GM10248 (cell line): Measurements from ENCODE around the gene PLOD3.

Experiments
- CTCF ChIA-PET: fragments of 300-600 bp; sonication (Branson Sonifier 250); formaldehyde crosslinking; extraction: SDS; loops from one replicate; lab custom pipeline; 2021; ENCODE audit warnings: antibody characterized with exemption; lab: Yijun Ruan, JAX
- POLR2A ChIA-PET: fragments of 350-650 bp; sonication (Branson Sonifier 250); formaldehyde crosslinking; extraction: SDS; loops from one replicate; lab custom pipeline; 2020; ENCODE audit warnings: antibody characterized with exemption; lab: Yijun Ruan, JAX
- DNase-seq: peaks from one replicate; pipeline ENCODE4 v3.0.0; 2012; ENCODE audit errors: extremely low spot score
- TF ChIP-seq, protein P1 (sequence below): IDR thresholded peaks from 2 replicates; pipeline ENCODE4 v1.5.1; 2012; ENCODE audit warnings: mild to moderate bottlenecking, low read depth; ENCODE audit errors: extremely low read depth, missing control alignments, control extremely low read depth

PLOD3 gene

DNA sequence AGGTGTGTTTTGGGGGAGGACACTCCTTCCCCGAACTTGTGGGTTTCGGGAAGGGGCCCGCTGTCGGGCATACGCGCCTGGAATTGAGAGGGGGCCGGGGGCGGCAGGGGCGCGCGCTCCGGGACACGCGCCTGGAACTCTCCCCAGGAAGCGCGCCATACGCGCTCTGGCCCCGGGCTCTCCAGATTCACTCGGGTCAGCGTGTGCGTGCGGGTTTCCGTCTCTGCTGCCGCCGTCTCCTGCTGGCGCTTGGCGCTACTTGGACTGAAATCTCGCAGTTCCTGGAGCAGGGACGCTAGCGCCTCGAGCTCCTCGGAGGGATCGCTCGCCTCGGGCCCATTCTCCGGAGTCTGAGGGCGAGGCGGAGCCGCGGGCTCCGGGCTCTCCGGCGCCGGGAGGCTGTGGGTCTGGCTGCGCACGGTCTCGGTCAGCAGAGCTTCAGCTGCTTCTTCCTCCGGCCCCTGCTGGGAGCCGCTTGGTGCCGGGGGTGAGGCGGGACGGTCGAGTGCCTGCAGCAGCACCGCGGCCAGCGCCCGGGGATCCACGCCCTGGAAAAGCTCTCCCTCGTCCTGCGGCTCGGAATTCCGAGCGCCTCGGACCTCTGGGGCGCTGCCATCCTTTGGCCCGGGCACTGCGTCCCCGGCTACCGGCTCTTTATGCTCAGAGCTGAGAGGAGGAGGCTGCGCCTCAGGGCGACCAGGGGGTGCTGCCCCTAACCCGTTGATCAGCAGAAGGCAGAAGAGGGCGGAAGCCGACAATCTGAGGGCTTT lies 53.1 kb downstream of the PLOD3 start:
- ChIA-PET CTCF (interaction anchor here (1.6 kb wide), 1 partner anchor 28 kb away, joined by 7 read pairs; no protein-coding TSS in a partner anchor), POLR2A (no interaction called here)
- DNase-seq: no peak

DNA sequence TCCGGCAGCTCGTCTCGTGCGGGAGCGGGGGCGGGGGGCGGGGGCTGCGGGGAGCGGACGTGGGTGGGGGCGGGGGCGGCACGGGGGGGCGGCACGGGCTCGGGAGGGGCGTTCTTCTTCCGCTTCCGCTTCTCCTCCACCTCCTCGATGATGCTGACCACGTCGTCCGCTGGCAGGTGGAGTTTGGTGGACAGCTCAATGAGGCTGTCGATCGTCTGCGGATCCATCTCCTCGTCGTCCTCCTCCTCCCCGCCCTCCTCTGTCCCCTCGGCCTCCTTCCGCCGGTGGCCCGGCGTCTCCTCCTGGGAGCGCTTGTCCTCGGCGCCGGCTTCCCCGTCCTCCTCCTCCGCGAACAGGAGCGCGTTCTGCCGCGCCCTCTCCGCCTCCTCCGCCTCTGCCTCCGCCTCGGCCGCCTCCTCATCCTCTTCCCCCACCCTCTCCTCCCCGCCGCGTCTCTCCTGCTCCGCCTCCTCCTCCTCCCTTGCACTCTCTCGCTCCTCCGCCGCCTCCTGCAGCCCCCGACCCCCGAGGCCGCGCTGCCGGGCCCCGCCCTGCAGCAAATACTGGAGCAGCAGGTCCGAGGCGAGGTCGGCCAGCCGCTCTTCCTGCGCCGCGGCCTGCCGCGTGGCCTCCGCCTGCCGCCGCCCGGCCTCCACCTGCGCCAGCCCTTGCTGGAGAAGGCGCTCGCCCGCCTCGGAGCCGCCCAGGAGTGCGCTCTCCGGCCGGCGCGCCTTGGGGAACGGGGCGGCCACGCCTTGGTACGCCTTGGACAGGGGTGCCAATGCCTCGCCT lies 53.9 kb downstream of the PLOD3 start:
- DNase-seq: no peak
- ChIA-PET CTCF (interaction anchor here (1.4 to 5.1 kb wide), 2 partner anchors 20 to 29 kb away, joined by 3 to 21 read pairs; no protein-coding TSS in a partner anchor), POLR2A (no interaction called here)
- TF ChIP-seq, protein P1, sequence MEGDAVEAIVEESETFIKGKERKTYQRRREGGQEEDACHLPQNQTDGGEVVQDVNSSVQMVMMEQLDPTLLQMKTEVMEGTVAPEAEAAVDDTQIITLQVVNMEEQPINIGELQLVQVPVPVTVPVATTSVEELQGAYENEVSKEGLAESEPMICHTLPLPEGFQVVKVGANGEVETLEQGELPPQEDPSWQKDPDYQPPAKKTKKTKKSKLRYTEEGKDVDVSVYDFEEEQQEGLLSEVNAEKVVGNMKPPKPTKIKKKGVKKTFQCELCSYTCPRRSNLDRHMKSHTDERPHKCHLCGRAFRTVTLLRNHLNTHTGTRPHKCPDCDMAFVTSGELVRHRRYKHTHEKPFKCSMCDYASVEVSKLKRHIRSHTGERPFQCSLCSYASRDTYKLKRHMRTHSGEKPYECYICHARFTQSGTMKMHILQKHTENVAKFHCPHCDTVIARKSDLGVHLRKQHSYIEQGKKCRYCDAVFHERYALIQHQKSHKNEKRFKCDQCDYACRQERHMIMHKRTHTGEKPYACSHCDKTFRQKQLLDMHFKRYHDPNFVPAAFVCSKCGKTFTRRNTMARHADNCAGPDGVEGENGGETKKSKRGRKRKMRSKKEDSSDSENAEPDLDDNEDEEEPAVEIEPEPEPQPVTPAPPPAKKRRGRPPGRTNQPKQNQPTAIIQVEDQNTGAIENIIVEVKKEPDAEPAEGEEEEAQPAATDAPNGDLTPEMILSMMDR: no peak

More for the DNA sequence above, 53.1 kb downstream of the PLOD3 start:
- TF ChIP-seq, protein P1: no peak

DNA sequence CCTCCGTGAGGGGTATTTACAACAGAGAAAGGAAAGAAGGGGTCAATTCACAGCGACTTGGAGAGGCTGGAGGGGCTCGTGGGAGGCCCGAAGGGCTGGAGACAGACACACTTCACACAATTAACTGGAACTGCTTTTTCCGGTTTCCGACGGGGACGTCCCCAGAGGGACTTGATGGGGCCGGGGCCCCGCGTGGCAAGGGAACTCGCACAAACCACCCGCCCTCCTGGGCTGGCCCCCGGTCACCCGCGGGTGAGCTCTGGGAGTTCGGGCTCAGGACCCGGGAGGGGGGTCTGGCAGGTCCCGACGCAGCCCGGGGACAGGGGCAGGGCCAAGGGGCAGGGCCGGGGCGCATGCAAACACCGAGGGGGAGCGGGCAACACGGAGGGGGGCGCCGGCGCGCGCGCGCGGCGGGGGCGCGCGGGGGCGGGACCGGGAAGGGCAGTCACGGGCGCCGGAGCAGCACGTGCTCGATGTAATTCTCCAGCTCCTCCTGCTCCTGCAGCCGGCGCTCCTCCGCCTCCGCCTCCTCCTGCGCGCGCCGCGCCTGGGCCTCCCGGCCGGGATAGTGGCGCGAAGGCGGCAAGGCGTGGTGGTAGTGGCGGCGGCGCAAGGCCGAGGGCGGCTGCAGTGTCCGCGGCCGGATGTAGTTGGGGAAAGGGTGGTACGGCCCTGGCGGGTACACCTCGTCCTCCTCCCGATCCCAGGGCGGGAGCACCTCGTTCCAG lies 54.7 kb downstream of the PLOD3 start:
- TF ChIP-seq, protein P1: no peak
- POLR2A ChIA-PET: interaction anchor here (0.6 kb wide), 1 partner anchor 19 kb away, joined by 4 read pairs; no protein-coding TSS in a partner anchor
- CTCF ChIA-PET: interaction anchor here (1.0 to 5.1 kb wide), 3 partner anchors 15 to 30 kb away, joined by 3 to 21 read pairs (median 3); no protein-coding TSS in a partner anchor
- no peak for DNase-seq

DNA sequence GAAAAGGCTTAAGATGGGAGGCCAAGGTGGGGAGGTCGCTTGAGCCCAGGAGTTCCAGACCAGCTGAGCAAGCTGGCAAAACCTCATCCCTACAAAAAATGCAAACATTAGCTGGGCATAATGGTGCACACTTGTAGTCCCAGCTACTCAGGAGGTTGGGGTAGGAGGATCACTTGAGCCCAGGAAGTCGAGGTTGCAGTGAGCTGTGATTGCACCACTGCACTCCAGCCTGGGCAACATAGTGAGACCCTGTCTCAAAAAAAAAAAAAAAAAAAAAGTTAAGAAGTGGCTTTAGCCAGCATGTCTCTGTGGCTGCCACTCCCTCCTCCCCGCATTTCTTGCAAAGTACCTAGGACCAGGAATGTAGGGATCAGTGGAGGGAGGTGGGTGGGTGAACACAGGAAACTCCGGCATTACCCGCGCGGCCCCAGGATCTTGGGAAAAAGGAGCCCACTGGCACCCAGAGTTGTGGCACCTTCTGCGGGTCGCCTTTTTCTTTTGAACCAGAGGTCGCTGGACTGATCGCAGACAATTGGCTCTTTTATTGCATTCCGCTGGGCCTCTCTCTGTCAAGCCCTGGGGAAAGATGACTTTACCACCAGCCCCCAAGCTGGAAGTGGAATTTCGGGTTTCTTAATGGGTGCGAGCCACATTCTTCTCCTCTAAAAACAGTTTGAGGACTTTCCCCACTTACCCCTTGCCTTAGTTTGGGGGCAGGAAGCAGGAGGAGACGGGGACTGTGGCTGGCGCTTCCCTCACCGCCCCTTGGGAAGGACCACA lies 55.5 kb downstream of the PLOD3 start:
- no peak for DNase-seq
- ChIA-PET CTCF (interaction anchor here (1.0 to 5.1 kb wide), 4 partner anchors 14 to 31 kb away, joined by 3 to 21 read pairs (median 4); no protein-coding TSS in a partner anchor), POLR2A (interaction anchor here (0.6 kb wide), 1 partner anchor 18 kb away, joined by 4 read pairs; no protein-coding TSS in a partner anchor)
- TF ChIP-seq, protein P1: no peak

DNA sequence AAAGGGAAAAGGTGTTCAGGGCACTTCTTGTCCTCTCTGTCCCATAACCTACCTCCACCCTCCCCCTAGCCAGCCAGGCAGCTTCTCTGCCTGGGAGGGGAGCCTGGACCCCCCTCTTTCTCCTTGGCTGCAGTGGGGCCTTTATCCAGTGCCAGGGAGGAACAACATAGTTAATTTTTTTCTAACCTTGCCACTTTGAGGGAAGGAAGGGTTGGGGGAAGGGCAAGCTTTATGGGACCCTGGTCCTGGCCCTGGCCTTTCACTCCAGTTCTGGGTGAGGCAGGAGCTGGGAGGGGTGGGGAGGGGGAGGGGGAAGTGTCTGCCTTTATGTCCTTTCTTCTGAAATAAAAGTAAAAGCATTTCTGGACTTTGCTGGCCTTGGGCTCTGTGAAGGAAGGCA lies 56.5 kb downstream of the PLOD3 start:
- TF ChIP-seq, protein P1: no peak
- no peak for DNase-seq
- ChIA-PET POLR2A (interaction anchor here (0.5 kb wide), 1 partner anchor 158 kb away, joined by 6 read pairs; no protein-coding TSS in a partner anchor), CTCF (interaction anchor here (1.6 to 5.1 kb wide), 2 partner anchors 17 to 32 kb away, joined by 4 to 21 read pairs; no protein-coding TSS in a partner anchor)
